H1 (cell line): Measurements from ENCODE around the gene DICER1. TPM values are rescaled to one million over a fixed set of nuclear protein-coding genes. Genes with fewer than 3 reads are reported as not detected.

Source experiments
- CTCF ChIA-PET: fragments of 300-600 bp; sonication (Branson Sonifier 250); formaldehyde crosslinking; loops from one replicate; lab custom pipeline; 2021; ENCODE audit not compliant: partially characterized antibody; lab: Charles Lee
- POLR2A ChIA-PET: fragments of 300-600 bp; sonication (Branson Sonifier 250); formaldehyde crosslinking; loops from one replicate; lab custom pipeline; 2021; ENCODE audit warnings: inconsistent platforms; ENCODE audit not compliant: partially characterized antibody; lab: Charles Lee
- DNase-seq, 2 experiments: peaks; one replicate each; pipeline versions ENCODE4 v3.0.0 to v3.0.0-alpha.2; 2010 to 2022; ENCODE audit warnings: low spot score in 2 of 2, low read depth in 1 of 2, mixed read lengths in 1 of 2
- FAIRE-seq: peaks from 2 replicates; lab custom pipeline; 2011; peaks lifted over from hg19 to GRCh38; lab: Jason Lieb, UNC
- H2AFZ ChIP-seq: 2 replicates; pipeline ENCODE4 v1.8.1; 2012; ENCODE audit warnings: low read length, inconsistent platforms
- H2AK5ac ChIP-seq: 2 replicates; pipeline ENCODE4 v1.6.1; 2013; ENCODE audit warnings: low read depth, low read length
- H2BK120ac ChIP-seq: replicated peaks from 2 replicates; pipeline ENCODE3; 2013; ENCODE audit warnings: low read depth, low read length, inconsistent platforms
- H2BK12ac ChIP-seq: 2 replicates; pipeline ENCODE4 v1.6.1; 2013; ENCODE audit warnings: low read depth, low read length
- H2BK15ac ChIP-seq: 2 replicates; pipeline ENCODE4 v1.6.1; 2013; ENCODE audit warnings: low read length
- H2BK20ac ChIP-seq: 2 replicates; pipeline ENCODE4 v1.6.1; 2013; ENCODE audit warnings: low read length
- H2BK5ac ChIP-seq: 2 replicates; pipeline ENCODE4 v1.6.1; 2013; ENCODE audit warnings: low read depth, low read length
- H3K14ac ChIP-seq: 2 replicates; pipeline ENCODE4 v1.6.1; 2013; ENCODE audit warnings: inconsistent platforms; ENCODE audit not compliant: insufficient read length
- H3K18ac ChIP-seq: 2 replicates; pipeline ENCODE4 v1.6.1; 2013; ENCODE audit warnings: low read length; ENCODE audit errors: extremely low read depth
- H3K23ac ChIP-seq: 2 replicates; pipeline ENCODE4 v1.6.1; 2013; ENCODE audit warnings: inconsistent platforms; ENCODE audit not compliant: insufficient read length
- H3K23me2 ChIP-seq: 2 replicates; pipeline ENCODE4 v1.6.1; 2013; ENCODE audit warnings: low read depth, low read length
- H3K27ac ChIP-seq: 2 replicates; pipeline ENCODE4 v1.6.1; 2011; ENCODE audit warnings: low read depth, low read length, inconsistent platforms
- H3K27me3 ChIP-seq, 4 experiments: replicated peaks in 1 of 4; 1 replicate in 1 of 4; 2 replicates in 3 of 4; pipeline versions ENCODE4 v1.6.1 to v1.8.1; 2011 to 2013; ENCODE audit warnings: low read length in 3 of 4, mild to moderate bottlenecking in 3 of 4, inconsistent platforms in 2 of 4, mixed read lengths in 2 of 4, moderate library complexity in 1 of 4; ENCODE audit not compliant: control insufficient read depth in 3 of 4, insufficient read depth in 3 of 4; ENCODE audit errors: extremely low read depth in 1 of 4
- H3K36me3 ChIP-seq, 4 experiments: 2 replicates each; pipeline versions ENCODE4 v1.6.1 to v1.8.1; 2011 to 2013; ENCODE audit warnings: mild to moderate bottlenecking in 4 of 4, low read length in 3 of 4, moderate library complexity in 2 of 4, control low read depth in 1 of 4, inconsistent platforms in 1 of 4; ENCODE audit not compliant: insufficient read depth in 4 of 4, control insufficient read depth in 2 of 4
- H3K4ac ChIP-seq: replicated peaks from 2 replicates; pipeline ENCODE3; 2013; ENCODE audit warnings: low read length, low read depth, mixed read lengths, inconsistent platforms; ENCODE audit not compliant: insufficient read length
- H3K4me1 ChIP-seq, 4 experiments: replicated peaks in 1 of 4; 1 replicate in 1 of 4; 2 replicates in 3 of 4; pipeline versions ENCODE4 v1.6.1 to v1.8.1; 2011 to 2013; ENCODE audit warnings: low read length in 3 of 4, inconsistent platforms in 2 of 4, mixed read lengths in 1 of 4; ENCODE audit not compliant: insufficient read depth in 4 of 4, control insufficient read depth in 3 of 4
- H3K4me2 ChIP-seq, 2 experiments: 2 replicates each; pipeline versions ENCODE4 v1.6.1 to v1.8.1; 2011 to 2013; ENCODE audit warnings: low read depth in 2 of 2, low read length in 2 of 2, control low read depth in 1 of 2, inconsistent platforms in 1 of 2, mild to moderate bottlenecking in 1 of 2; ENCODE audit not compliant: insufficient read depth in 1 of 2
- H3K4me3 ChIP-seq, 4 experiments: fragments of 200-600, 300-600 bp in 1 of 4; sonication (generic), shearing (Covaris generic), sonication (Bioruptor Twin) in 1 of 4; 2 replicates each; pipeline versions ENCODE4 v1.5.1 to v1.8.1; 2011 to 2016; ENCODE audit warnings: low read length in 4 of 4, low read depth in 3 of 4, control low read depth in 2 of 4, inconsistent platforms in 2 of 4, mild to moderate bottlenecking in 2 of 4, mixed read lengths in 1 of 4, moderate library complexity in 1 of 4; ENCODE audit not compliant: insufficient read depth in 2 of 4; ENCODE audit errors: extremely low read depth in 1 of 4
- H3K56ac ChIP-seq: replicated peaks from 2 replicates; pipeline ENCODE3; 2013; ENCODE audit warnings: low read depth, mild to moderate bottlenecking, mixed read lengths, low read length, inconsistent platforms; ENCODE audit not compliant: insufficient read length
- H3K79me1 ChIP-seq: 2 replicates; pipeline ENCODE4 v1.6.1; 2013; ENCODE audit warnings: low read depth, low read length, control low read depth
- H3K79me2 ChIP-seq, 2 experiments: 2 replicates each; pipeline versions ENCODE4 v1.6.1 to v1.8.1; 2012 to 2013; ENCODE audit warnings: low read length in 2 of 2, mild to moderate bottlenecking in 2 of 2, inconsistent platforms in 1 of 2; ENCODE audit not compliant: insufficient read depth in 2 of 2, control insufficient read depth in 1 of 2
- H3K9ac ChIP-seq, 4 experiments: replicated peaks in 1 of 4; 1 replicate in 1 of 4; 2 replicates in 3 of 4; pipeline versions ENCODE4 v1.6.1 to v1.8.1; 2011 to 2013; ENCODE audit warnings: low read depth in 3 of 4, low read length in 3 of 4, control low read depth in 2 of 4, mild to moderate bottlenecking in 2 of 4, moderate library complexity in 2 of 4, inconsistent platforms in 1 of 4; ENCODE audit errors: extremely low read depth in 1 of 4
- H3K9me3 ChIP-seq, 2 experiments: 2 replicates each; pipeline versions ENCODE4 v1.6.1 to v1.8.1; 2012 to 2013; ENCODE audit warnings: mild to moderate bottlenecking in 2 of 2, moderate library complexity in 2 of 2, control low read depth in 1 of 2, inconsistent platforms in 1 of 2, low read depth in 1 of 2, low read length in 1 of 2, mixed read lengths in 1 of 2; ENCODE audit not compliant: insufficient read depth in 2 of 2
- H4K20me1 ChIP-seq, 2 experiments: replicated peaks in 1 of 2; 2 replicates each; pipeline versions ENCODE3 to v1.8.1; 2011 to 2013; ENCODE audit warnings: inconsistent platforms in 2 of 2, low read length in 2 of 2, mild to moderate bottlenecking in 1 of 2; ENCODE audit not compliant: insufficient read depth in 2 of 2, control insufficient read depth in 1 of 2
- H4K5ac ChIP-seq: 2 replicates; pipeline ENCODE4 v1.6.1; 2013; ENCODE audit warnings: low read length, low read depth, mixed read lengths, inconsistent platforms; ENCODE audit not compliant: insufficient read length
- H4K8ac ChIP-seq: 2 replicates; pipeline ENCODE4 v1.8.0; 2013; ENCODE audit warnings: mild to moderate bottlenecking, moderate library complexity, low read length, inconsistent platforms; ENCODE audit not compliant: insufficient read depth; ENCODE audit errors: extremely low read depth
- H4K91ac ChIP-seq: replicated peaks from 2 replicates; pipeline ENCODE3; 2013; ENCODE audit warnings: low read length, mixed read lengths, inconsistent platforms; ENCODE audit not compliant: insufficient read length
- CBX8 ChIP-seq: fragments of 300-800, 300-1000 bp; sonication (generic); IDR thresholded peaks from 2 replicates; pipeline ENCODE4 v1.7.1; 2016; ENCODE audit warnings: low read depth, low read length, borderline replicate concordance
- CEBPB ChIP-seq: IDR thresholded peaks from 2 replicates; pipeline ENCODE4 v1.6.1; 2012; ENCODE audit warnings: low read depth, low read length
- CHD1 ChIP-seq: IDR thresholded peaks from 2 replicates; pipeline ENCODE4 v1.6.1; 2012; ENCODE audit warnings: low read depth, low read length, improper control_type of control experiment
- PHF8 ChIP-seq: fragments of 200-600 bp; sonication (generic); conservative IDR thresholded peaks from 2 replicates; pipeline ENCODE4 v1.7.1; 2012; ENCODE audit warnings: low read depth, mild to moderate bottlenecking, inconsistent platforms, low read length, moderate library complexity
- USF2 ChIP-seq: IDR thresholded peaks from 2 replicates; pipeline ENCODE4 v1.6.1; 2011; ENCODE audit warnings: low read length, improper control_type of control experiment
- WGBS, 2 experiments: shearing (Covaris generic) in 1 of 2; methylation state at CpG; one replicate each; pipeline versions ENCODE4 v1.1.6 to v1.1.7; 2013 to 2015; ENCODE audit warnings: low lambda C conversion rate in 2 of 2, mixed read lengths in 2 of 2, inconsistent platforms in 1 of 2, low coverage in 1 of 2, missing lambda C conversion rate in 1 of 2; ENCODE audit not compliant: insufficient replicate concordance in 2 of 2, insufficient coverage in 1 of 2, insufficient read length in 1 of 2; ENCODE audit errors: extremely low coverage in 1 of 2, missing lambda C conversion rate in 1 of 2; 5-methylcytosine and 5-hydroxymethylcytosine counted together
- polyA plus RNA-seq, 7 experiments: library from polyadenylated mRNA; depleted of rRNA in 3 of 7; stranded (reverse) in 5 of 7; unstranded in 2 of 7; fragments of >200 nt in 5 of 7; fragments of 200-250 nt in 2 of 7; gene quantifications; 1 replicate in 5 of 7; 2 replicates in 1 of 7; 4 replicates in 1 of 7; pipeline versions ENCODE4 v1.2.1 to v1.2.3, GENCODE V29; 2011 to 2013; ENCODE audit warnings: missing spikeins in 2 of 7, mixed read lengths in 2 of 7
- total RNA-seq: library from RNA; stranded (reverse); fragmentation: NEBNext Ultra II Directional; extraction: Animal tissue kit (Norgen Biotek cat#: 25700); gene quantifications from 2 replicates; pipeline ENCODE4 v1.2.1, GENCODE V29; 2021

Gene DICER1
- total and polyA plus RNA-seq, 2 of the 8 experiments (the other 6 are each of a cell fraction or from before 2014, with no cell fraction given) = 11.9 to 61.8 TPM

- Histone ChIP-seq H3K4me1 (no peaks in the 10 kb centered on the region), H3K9me3 (no peaks in the 10 kb centered on the region), H3K4ac (no peak overlapping the region), H3K4me2 (no peak overlapping the region), H2BK12ac (no peak overlapping the region), H3K18ac (no peak overlapping the region), H3K23me2 (peaks cover 8% of the 10 kb centered on the region; the same call in 1 of the 2 replicates), H3K79me2 (no peaks in the 10 kb centered on the region), H3K79me1 (no peaks in the 10 kb centered on the region), H3K14ac (no peak overlapping the region), H4K8ac (no peak overlapping the region), H2AK5ac (no peak overlapping the region), H3K4me3 (no peak overlapping the region), H2BK20ac (no peak overlapping the region), H3K56ac (no peak overlapping the region), H2AFZ (0 out of 2 replicates have a peak overlapping the region, but pooled peaks have one; percentile 39), H3K36me3 (no peaks in the 10 kb centered on the region), H3K27me3 (no peaks in the 10 kb centered on the region; a peak in 1 of 7 replicates), H3K27ac (no peak overlapping the region), H2BK5ac (no peak overlapping the region), H2BK15ac (no peak overlapping the region), H4K20me1 (peaks cover 0 to 7% of the 10 kb centered on the region in 2 experiments), H3K9ac (no peak overlapping the region), H4K91ac (no peak overlapping the region), H3K23ac (no peak overlapping the region), H2BK120ac (no peak overlapping the region), H4K5ac (no peak overlapping the region)
- 51% methylated on average over 5 of the region's 5 CpGs; no CpG with 5 or more reads in 1 of the 2 experiments for WGBS, 2 experiments
- FAIRE-seq (no peak), DNase-seq (no peak)
- ChIA-PET POLR2A (no interaction called here), CTCF (no interaction called here)
- TF ChIP-seq USF2 = no peak
- no peak for TF ChIP-seq PHF8
- no peak for TF ChIP-seq CBX8
- TF ChIP-seq CHD1 = no peak
- TF ChIP-seq CEBPB = no peak
These were observed 93.9 kb downstream of the DICER1 start for GRCh38 chr14:95063391-95063790.
